NCI-H345 treated with DMSO at 0.1 percent for 48 hours (cell line): ENCODE results near the gene SPAG6.
"Not testable (repeated sequence)": the region's sequence is repeated elsewhere in the genome, so short reads cannot be mapped to it uniquely, and the experiment has no call there.

Experiments used
- DNase-seq: peaks from one replicate; lab custom pipeline; 2025; ENCODE audit not compliant: unreplicated experiment; lab: John Stamatoyannopoulos, UW

Gene SPAG6

DNA sequence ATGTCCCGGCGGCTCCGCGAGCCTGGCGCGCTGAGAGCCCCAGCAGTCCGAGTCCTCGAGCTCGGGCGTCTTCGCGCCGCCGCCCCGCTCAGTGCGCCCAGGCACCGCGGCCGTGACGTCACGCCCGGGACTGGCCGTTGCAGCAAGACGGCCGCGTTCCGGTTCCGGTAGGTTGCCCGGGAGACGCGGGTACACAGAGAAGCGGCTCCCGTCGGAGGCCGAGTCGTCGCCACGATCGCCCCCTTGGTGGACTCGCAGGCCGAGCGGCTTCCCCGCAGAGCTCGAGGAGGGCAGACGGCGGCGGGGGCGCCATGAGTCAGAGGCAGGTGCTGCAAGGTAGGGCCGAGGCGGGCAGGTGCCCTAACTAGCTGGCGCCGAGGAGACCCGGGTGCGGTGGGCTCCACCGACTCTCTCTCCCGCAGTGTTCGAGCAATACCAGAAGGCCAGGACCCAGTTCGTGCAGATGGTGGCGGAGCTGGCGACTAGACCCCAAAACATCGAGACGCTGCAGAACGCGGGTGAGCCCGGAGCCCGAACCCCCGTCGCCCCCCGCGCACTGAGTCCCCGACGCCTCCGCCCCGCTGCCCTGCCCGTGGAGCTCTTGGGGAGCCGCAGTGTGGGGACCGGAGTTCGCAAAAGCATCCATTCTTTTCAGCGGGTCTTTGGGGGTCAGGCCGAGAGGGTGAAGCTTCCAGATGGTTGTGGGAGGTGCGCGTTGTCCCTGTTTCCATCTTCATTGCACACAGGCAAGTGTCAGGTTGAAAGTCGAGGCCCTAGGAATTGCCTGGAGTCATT, at the start of gene SPAG6:
Gene SPAG6 (plus strand): TSS at position 196 of the 795 bp plus-strand sequence. CDS start 116 bp downstream, at position 312.
- DNase-seq = peak; percentile 46

DNA sequence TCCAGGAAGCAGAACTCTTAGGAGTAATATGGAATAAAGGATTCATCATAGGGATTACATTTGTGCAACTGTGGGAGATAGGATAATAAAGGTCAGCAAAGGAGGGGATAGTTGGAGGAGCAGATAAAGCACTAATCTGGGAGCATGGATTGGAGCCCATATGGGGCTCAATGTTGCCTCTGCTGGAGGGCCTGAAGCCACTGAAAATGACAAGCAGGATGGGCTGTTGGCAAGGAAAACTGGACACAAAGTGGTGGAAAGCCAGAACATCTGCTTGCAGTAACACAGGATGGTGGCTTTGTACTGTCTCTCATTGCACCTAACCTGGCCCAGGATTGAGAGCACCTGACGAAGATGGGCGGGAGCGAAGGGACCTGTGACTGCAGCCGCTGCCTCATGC, 44.1 kb upstream of the SPAG6 start:
- DNase-seq = no peak

GRCh38 chr10:22303461-22303860, 41.8 kb upstream of the SPAG6 start:
- no peak for DNase-seq

DNA sequence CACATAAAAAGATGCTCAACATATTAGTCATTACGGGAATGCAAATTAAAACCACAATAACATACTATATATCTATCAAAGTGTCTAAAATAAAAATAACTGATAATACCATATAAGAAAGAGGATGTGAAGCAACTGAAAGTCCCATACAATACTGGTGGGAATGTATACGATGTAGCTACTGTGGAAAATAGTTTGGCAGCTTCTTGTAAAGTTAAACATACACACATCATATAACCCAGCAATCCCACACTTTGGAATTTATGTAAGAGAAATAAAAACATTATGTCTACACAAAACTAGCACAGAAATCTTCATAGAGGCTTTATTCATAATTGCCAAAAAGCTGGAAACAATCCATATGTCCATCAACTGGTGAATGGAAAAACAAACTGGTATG, 39.6 kb upstream of the SPAG6 start:
- DNase-seq = no peak

DNA sequence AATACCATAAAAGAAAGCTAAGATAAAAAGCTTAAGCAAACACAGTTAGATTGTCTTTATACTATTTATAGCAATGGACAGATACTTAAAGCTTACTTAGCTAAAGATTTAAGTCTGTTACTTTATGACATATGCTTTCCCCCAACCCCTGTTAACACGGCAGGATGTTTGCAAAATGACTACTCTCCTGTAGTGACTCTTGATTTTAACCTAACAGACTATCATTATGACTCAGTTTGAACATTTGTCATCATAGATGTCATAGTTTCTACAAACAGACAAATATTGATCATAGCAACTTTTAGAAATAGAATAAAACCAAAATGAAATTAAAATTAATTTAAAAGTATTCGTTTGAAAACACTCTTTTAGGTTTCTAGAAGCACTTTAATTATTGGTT, 36.9 kb upstream of the SPAG6 start:
- no peak for DNase-seq

DNA sequence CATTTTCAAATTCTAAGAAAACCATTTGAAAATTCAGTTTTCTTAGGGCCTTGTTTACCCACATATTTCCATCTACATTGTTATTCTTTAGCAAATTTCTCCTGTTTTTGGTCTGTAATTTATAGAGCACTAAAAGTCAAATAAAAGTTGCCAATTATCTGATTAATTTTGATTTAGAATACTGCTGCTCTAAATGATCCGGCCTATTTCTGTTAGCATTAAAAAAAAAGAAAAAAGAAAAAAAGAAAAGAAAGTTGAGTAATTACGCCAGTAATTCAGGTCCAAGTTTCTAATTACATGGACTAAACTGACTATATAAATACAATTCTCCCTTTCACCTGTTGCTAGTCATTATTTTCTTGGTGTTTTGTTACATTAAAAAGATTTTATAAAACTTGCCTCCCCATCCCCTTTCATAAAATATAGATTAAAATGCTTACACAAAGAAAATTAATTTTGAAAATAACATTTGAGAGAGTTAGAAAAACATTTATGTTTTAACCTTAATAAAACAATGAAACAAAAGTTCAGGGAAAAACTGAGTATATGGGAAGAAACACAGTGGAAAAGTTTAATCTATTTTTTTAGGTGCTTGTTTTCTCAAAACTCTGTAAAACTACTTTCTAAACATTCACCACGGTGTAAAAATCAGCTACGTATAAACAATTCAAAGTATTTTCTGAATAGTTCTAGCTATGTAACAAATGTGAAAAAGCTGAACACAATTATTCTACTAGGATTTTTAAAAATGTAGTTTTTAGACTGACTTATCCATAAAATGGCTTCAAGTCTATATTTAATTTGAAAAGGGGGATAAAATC, 35.9 kb upstream of the SPAG6 start:
- no peak for DNase-seq

DNA sequence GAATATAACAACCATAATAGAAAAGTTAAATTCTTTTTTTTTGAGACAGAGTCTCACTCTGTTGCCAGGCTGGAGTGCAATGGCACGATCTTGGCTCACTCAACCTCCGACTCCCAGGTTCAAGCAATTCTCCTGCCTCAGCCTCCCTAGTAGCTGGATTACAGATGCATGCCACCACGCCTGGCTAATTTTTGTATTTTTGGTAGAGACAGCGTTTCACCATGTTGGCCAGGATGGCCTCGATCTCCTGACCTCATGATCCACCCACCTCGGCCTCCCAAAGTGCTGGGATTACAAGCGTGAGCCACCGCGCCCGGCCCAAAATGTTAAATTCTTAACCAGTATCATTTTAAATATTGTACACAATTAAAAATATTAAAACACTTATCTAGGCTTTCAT, 35.3 kb upstream of the SPAG6 start:
- not testable (repeated sequence) for DNase-seq

DNA sequence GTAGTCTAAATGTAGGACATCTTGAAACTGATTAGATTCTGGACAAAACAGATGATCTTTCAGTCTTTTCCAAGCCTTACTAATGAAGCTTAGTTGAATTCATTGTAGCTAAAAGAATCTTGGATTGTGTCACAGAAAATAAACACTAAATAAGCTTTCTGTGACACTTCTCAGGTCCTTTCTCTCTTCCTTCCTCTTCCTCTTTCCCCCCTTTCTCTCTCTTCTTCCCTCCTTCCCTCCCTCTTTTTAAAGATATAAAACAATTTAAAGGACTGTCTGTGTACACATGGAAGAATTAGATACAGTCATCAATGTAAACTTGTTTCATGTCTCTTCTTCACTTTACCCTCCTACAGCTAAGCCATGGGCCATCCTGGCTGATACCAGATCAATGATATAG, 34.4 kb upstream of the SPAG6 start:
- no peak for DNase-seq

GRCh38 chr10:22314852-22315251, 30.4 kb upstream of the SPAG6 start:
- no peak for DNase-seq

DNA sequence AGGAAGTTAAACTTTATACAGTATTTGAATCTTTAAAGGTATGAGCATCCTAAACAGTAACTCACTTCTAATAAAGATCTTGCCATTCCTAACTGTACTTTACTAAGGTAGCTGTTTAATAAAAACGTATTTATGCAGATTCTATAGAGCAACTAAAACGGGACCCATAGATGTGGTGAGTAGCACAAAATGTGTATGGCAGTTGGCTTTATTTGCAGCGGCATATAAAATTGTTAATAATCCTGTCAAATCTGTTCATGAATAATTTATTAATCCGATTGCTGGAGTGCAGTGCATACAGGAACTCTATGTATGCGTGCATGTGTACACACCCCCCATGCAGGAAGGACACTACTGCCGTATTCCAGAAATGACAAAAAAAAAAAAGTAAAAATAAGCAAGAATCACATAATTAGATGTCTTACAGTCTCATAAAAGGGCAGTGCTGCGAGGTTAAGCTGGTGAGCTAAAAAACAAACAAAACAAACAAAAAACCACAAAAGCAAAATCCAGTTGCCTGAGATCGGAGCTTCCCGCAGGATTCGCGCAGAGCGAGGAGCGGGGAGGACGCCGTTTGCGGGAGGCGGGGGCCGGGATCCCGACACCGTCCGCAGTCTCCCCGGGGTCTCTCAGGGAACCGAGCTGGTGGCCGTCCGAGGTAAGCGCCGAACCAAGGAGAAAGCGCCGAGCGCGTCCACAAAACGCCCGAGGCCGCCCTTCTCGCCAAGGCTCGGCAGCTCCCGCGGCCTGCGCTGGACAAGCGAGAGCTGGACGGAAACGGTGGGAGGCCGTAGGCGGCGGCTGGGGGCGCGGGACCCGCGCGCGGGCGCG, 29.6 kb upstream of the SPAG6 start:
- no peak for DNase-seq

DNA sequence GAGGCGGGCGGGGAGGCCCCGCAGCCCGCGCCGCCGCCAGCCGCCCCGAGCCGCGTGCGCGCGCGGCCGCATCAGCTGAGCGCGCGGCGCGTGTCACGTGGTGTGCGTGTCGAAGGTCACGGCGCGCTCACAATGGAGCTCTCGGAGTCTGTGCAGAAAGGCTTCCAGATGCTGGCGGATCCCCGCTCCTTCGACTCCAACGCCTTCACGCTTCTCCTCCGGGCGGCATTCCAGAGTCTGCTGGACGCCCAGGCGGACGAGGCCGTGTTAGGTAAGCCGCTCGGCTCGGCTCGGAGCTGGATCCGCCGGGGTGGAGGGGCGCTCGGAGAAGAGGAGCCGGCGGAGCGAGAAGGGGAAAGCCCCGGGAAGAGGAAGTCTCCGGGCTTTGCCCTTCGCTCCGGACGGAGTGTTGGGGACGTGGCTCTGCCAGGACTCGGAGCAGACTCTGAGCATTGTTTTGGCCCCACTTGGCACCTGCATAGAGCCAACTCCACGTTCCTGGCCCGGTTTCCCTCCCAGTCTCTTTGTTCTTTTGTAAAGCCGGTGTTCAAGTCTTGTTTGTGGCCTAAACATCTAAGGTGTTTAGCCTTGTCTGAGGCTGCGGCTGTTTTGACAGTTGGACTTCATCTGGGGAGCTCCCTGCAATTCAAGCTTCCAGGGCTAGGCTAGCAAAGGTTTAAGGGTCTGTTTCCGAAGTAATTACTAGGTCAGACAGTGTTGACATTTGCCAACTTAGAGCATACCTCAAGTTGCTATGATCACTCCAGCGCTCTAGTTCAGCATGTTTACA, 28.8 kb upstream of the SPAG6 start, which contains the start of gene COMMD3:
Gene COMMD3 (plus strand): TSS at position 103 of the 790 bp plus-strand sequence. CDS start 30 bp downstream, at position 133.
- DNase-seq = peak; percentile 23

GRCh38 chr10:22317076-22317370, 28.3 kb upstream of the SPAG6 start:
- no peak for DNase-seq

GRCh38 chr10:22317771-22318565, 27.3 kb upstream of the SPAG6 start:
- no peak for DNase-seq

DNA sequence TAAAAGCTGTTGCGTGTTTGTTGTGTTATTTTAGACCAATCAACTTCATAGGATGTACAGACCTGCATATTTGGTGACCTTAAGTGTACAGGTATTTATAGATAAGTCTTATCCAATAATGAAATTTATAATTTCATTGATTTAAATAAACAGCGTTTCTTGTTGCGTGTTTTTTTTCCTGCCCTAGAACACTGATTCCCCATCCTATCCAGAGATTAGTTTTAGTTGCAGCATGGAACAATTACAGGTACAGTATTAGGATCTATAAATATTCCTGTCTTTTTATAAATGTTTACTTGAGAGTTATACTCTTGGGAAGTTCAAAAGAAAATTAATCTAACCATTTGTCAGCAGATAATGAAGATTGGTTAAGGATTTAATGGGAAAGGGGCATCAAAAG, 26.5 kb upstream of the SPAG6 start:
- DNase-seq = no peak

DNA sequence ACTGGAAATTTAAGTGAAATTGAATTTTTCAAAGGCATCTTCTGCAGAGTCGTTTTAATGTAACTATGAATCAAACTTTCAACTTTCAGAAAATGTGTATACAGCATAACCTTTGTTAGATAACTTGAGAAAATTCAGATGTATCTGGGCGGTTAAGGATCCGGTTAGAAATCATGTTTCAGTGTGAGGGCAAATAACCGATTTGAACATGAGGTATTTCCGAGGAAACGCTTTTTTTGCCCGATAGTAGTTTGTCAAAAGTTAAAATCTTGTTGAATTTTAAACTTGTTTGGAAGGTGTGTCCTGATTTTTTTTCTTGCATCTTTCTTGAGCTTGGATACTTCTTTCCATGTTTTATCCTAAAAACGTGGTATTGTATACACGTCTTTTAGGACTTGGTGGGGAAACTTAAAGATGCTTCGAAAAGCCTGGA, 25.7 kb upstream of the SPAG6 start:
- DNase-seq = no peak

DNA sequence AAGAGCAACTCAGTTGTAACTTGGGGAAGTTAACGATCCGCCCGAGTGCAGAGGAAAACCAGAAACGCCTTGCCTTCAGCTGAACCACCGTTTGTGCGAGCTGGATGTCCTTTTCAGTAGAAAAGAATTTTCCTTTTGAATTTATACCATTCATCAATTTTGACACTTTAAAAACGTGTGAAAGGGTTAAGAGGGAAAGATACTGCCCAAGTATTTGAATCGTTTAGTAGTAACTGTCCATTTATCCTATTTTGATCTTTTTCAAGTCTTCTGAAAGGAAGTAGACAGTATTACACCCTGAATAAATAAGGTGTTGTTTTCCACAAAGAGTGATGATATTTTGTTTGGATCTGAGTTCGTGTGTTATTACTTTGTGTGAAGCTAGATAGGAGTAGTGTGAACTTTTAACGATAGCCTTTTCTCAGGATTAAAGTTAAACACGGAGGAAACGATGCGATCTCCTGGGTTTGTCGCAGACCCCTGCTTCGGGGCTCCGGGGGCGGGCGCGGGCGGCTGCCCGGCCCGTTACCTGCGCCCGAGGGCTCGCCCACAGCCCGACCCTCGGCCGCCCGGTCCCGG, 25.2 kb upstream of the SPAG6 start:
- DNase-seq = no peak

GRCh38 chr10:22320591-22321155, 24.6 kb upstream of the SPAG6 start, which contains the start of gene BMI1:
TSS of gene BMI1 (plus strand) at chr10:22321099. CDS start at chr10:22326450, 5,351 bp downstream.
- DNase-seq = peak; percentile 47

GRCh38 chr10:22321156-22321923, 24.0 kb upstream of the SPAG6 start:
- no peak for DNase-seq
